NCI-H510A treated with DMSO at 0.1 percent for 48 hours (cell line): ENCODE measurements around the gene EXD3.
A peak's percentile ranks its signal among the peaks of the same experiment; 100 is the strongest.
"Not testable (repeated sequence)": the region's sequence is repeated elsewhere in the genome, so short reads cannot be mapped to it uniquely, and the experiment has no call there.

Experiments
- DNase-seq: peaks from one replicate; lab custom pipeline; 2025; lab: John Stamatoyannopoulos, UW

EXD3 gene

GRCh38 chr9:137422604-137423513 lies at the start of gene EXD3, which contains the start of gene NOXA1:
TSS of gene EXD3 (minus strand) at chr9:137423162. CDS start at chr9:137395357, 27,805 bp downstream.
TSS of gene NOXA1 (plus strand) at chr9:137423393. CDS start at chr9:137423530, 137 bp downstream.
- peak; percentile 82 for DNase-seq

GRCh38 chr9:137470785-137471184 lies 47.8 kb upstream of the EXD3 start:
- no peak for DNase-seq

GRCh38 chr9:137467896-137468295 lies 44.9 kb upstream of the EXD3 start:
- no peak for DNase-seq

GRCh38 chr9:137467161-137467581 lies 44.2 kb upstream of the EXD3 start:
- no peak for DNase-seq

DNA sequence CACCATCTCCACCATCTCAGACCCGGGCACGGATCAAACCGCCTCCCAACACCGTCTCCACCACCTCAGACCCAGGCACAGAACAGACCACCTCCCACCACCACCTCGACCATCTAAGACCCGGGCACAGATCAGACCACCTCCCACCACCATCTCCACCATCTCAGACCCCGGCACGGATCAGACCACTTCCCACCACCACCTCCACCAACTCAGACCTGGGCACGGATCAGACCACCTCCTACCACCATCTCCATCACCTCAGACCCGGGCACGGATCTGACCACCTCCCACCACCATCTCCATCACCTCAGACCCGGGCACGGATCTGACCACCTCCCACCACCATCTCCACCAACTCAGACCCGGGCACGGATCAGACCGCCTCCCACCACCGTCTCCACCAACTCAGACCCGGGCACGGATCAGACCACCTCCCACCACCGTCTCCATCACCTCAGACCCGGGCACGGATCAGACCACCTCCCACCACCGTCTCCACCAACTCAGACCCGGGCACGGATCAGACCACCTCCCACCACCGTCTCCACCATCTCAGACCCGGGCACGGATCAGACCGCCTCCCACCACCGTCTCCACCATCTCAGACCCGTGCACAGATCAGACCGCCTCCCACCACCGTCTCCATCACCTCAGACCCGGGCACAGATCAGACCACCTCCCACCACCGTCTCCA lies 43.6 kb upstream of the EXD3 start:
- DNase-seq, result not testable (repeated sequence)

- DNase-seq, result no peak
Observed at GRCh38 chr9:137465720-137466388, 42.9 kb upstream of the EXD3 start.

DNA sequence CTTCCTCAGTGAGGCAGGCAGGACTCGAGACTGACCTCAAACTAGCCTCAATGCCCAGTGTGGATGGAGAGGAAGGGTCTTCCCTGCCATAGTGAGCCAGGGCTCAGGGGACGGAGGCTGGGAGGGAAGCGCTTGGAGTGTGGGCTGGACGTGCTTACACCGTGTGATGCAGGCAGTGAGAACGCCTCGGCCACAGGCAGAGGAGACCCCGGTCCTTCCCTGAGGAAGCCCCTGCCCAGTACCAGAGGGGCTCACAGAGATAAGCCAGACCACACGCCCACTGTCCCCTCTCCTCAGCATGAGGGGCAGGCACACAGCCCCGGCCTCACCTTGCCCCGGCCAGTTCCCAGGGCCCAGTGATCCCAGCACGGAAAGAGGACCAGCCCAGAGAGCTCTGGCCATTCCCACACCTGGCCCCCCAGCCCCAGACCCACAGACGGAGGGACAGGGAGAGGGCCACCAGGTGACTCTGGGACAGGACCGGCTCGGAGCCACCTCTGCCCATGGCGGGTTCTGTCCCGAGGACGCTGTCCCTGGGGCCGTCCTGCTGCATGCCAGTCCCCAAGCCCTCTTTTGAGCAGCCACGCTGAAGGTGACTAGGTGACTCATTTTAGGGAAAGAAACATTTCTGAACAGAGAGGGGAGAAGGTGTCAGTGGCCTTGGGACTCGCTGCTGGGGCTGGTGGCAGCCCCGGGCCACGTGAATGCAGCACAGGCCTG lies 42.2 kb upstream of the EXD3 start:
- no peak for DNase-seq

DNA sequence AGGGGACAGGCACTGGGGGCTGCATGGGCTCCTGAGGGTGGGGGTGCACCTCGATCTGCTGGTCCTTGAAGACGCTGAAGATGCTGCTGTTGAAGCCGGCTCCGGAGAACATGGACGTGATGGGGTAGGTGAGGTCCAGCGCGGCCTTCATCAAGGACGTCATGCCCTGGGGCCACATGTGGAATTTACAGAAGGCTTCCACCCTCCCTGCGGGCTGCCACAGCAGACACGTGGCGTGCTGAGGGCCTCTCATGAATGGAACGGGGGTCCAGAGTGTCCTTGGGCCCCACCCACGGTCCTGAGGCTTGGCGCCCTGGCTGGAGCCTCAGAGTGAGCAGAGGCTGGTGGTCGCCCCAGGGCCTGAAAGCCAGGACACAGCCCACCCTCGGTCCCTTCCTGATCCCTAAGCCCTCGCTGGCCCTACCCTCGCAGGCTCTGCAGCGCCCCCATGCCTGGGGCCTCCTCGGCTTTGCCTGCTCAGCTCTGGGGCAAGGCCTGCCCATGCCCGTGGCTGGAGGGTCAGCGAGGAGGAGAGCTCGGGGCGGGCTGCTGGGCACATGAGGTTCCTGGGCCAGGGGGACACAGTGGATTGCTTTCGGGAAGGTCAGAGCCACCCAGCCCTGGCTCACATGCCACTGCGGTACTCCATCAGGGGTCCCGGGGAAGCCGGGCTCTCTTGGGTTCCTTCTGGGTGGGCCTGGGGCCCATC lies 41.5 kb upstream of the EXD3 start:
- DNase-seq, result no peak

- no peak for DNase-seq
Observed at GRCh38 chr9:137463931-137464290, 40.9 kb upstream of the EXD3 start.

GRCh38 chr9:137462986-137463930 lies 40.3 kb upstream of the EXD3 start:
- no peak for DNase-seq

GRCh38 chr9:137462396-137462985 lies 39.5 kb upstream of the EXD3 start:
- no peak for DNase-seq

GRCh38 chr9:137461663-137462395 lies 38.9 kb upstream of the EXD3 start:
- no peak for DNase-seq

DNA sequence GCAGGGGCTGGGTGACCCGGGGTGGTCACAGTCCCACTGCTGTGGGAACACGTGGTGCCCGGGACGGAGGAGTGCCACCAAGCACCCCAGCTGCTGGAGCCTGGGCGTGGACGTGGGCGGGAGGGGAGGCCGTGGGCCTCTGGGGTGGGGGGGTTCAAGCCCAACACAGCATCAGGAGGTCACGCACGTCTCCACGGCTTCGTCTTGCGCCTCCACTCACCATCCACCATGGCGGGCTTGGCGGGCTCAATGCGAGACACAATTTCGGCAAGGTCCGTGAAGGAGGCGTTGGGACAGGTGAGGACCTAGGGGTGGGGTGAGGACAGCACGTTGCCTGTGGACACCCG lies 38.3 kb upstream of the EXD3 start:
- no peak for DNase-seq

DNA sequence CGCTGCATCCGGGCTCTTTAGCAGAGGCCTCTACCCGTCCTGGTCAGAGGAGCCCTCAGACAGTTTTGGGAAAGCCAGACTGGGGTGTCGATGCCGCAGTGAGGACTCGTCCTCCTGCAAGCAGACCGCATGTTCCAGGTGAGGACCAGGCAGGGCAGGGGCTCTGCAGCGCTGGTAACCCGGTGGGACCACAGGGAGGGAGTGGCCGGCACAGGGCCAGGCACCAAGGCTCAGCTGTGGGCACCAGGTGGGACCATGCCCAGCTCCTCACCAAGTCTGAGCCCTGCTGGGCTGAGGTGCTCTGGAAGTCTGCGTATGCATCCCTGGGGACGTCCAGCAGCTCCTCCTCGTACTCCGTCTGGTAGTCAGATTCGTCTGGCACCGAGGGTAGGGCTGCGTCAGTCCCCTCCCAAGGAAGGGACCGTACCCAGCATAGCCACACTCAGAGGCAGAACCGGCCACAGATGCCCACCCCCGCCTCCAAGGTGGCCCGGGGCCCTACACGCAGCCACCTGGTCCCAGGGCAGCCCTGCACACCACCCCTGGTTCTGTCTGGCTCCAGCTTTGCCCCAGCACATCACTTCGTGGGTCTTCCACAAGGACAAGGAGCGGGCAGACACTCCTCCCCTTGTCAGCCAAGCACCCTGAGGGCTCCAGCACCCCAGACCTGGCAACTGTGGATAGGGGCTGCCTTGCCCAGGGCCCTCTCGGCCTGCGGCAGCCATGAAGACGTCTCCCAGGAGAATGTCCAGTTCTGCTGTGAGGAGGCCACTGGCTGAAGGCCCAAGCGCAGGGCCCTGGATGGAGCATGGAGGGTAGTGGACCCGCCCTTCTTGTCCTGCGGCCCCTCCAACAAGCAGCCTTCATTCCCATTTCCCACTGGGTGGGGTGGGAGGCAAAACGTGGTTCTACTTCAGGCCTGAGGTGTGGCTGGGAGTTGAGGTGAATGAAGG lies 37.7 kb upstream of the EXD3 start:
- DNase-seq, result no peak

- no peak for DNase-seq
Observed at GRCh38 chr9:137459601-137460362, 36.8 kb upstream of the EXD3 start.

DNA sequence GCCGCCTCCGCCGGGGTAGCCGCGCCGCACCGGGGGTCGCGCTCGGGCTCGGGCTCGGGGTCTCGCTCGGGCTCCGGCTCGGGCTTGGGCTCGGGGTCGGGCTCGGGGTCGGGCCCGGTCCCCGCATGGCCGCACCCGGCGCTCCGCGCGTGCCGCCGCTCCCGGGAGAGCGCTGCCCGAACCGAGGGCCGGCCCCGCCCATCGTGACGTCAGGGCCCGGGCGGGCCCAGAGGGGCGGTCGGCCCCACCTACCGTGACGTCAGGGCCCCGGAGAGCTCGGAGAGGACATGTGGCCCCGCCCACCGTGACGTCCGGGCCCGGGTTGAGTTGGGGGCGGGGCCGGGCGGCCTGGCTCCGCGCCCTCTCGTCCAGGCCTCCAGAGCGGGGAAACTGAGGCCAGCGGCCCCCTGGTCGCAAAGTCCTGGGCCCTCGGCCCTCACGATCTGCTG lies 36.2 kb upstream of the EXD3 start, which contains the start of gene NSMF:
TSS of gene NSMF (minus strand) at position 183 of the 449 bp plus-strand sequence. CDS start 232 bp downstream, outside the sequence.
- DNase-seq, result peak; percentile 86
